GM12801 (cell line): ENCODE results near the gene MGAT4B.

Experiments
- TF ChIP-seq, protein P1 (sequence below): IDR thresholded peaks from one replicate; pipeline ENCODE4 v1.5.1; 2011; ENCODE audit warnings: control low read depth; ENCODE audit not compliant: insufficient read length; ENCODE audit errors: extremely low read depth

Gene MGAT4B

DNA sequence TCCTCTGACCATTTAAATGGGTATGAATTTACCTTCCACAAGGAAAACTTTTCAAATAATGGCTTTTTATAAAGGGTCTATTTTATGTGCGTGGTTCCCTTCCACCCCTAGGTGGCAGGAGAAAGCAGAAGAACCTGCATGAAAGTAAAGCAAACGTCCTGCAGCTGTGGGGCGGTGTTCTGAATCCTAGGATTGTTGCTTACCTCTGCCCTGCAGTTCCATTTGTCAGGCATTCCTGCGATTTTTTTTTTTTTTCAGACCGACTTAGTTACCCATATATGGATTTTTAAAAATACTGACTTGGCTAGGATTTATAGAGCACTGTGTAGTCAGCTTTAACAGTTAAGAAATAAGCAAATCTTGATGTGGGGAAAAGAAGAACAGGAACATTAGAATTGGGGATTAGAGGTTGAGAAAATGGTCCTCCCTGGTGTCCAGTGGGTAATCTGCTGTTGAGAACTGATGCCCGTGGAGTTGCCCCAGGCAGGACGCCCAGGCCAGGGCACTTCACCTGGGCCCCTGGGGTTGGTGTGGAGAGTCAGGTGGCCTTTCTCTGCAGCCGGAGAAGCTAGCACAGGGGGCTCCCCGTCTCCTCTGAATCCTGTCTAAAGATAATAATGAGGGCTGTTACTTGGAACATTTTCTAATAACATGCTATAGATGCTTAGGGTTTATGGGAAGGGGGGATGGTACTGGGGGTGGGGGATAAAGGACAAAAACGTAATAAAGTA is 43.3 kb downstream of the MGAT4B start:
- TF ChIP-seq, protein P1, sequence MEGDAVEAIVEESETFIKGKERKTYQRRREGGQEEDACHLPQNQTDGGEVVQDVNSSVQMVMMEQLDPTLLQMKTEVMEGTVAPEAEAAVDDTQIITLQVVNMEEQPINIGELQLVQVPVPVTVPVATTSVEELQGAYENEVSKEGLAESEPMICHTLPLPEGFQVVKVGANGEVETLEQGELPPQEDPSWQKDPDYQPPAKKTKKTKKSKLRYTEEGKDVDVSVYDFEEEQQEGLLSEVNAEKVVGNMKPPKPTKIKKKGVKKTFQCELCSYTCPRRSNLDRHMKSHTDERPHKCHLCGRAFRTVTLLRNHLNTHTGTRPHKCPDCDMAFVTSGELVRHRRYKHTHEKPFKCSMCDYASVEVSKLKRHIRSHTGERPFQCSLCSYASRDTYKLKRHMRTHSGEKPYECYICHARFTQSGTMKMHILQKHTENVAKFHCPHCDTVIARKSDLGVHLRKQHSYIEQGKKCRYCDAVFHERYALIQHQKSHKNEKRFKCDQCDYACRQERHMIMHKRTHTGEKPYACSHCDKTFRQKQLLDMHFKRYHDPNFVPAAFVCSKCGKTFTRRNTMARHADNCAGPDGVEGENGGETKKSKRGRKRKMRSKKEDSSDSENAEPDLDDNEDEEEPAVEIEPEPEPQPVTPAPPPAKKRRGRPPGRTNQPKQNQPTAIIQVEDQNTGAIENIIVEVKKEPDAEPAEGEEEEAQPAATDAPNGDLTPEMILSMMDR = peak; percentile 25

DNA sequence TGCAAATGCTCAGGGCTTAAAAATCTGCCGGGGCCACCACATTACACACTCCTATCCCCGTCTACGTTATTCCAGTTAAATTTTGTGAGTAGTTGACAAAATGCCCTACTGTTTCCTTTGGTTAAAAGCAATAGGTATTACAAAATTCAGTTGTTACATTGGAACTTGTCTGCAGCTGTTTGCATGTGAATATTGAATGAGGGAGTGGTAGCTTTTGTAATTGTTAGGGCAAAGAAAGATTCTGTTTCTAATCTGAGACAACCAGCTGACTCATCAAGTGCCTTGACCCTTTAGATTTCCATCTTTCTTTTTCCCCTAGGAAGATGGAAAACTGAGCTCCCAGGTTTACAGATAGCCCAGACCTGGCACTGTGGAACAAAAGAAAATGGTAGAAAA is 43.9 kb downstream of the MGAT4B start:
- TF ChIP-seq, protein P1 = no peak

DNA sequence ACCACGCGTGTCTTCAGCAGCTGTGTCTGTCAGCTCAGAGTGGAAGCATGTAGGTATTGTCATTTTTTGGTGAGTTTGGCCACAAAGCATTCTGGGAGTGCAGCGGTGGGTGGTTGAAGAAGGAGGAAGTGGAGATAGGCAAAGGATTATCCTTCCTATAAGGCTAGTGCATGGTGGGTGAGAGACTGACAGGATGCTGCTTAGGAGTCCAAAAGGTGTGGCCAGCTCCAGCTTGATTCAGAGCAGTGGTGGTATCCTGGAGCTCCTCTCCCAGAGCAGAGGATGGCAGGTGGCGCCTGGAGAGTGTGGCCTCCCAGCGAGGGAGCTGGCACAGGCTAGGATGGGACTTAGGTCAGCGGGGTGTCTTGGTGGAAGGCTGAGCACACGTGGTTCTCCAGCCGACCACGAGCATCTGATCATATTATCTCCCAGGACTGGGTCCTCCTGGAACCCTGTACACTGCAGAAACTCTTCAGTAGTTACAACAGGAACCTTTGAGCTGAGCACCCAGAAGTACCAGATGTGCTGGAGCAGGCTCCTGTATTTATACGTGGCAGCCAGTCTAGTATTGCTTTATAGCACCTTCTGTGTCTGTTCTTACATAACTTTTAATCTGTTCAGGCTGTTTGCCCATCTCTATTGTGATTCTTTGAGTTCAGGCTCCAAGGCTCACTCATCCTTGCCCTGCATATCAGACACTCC is 44.4 kb downstream of the MGAT4B start:
- TF ChIP-seq, protein P1 = no peak

DNA sequence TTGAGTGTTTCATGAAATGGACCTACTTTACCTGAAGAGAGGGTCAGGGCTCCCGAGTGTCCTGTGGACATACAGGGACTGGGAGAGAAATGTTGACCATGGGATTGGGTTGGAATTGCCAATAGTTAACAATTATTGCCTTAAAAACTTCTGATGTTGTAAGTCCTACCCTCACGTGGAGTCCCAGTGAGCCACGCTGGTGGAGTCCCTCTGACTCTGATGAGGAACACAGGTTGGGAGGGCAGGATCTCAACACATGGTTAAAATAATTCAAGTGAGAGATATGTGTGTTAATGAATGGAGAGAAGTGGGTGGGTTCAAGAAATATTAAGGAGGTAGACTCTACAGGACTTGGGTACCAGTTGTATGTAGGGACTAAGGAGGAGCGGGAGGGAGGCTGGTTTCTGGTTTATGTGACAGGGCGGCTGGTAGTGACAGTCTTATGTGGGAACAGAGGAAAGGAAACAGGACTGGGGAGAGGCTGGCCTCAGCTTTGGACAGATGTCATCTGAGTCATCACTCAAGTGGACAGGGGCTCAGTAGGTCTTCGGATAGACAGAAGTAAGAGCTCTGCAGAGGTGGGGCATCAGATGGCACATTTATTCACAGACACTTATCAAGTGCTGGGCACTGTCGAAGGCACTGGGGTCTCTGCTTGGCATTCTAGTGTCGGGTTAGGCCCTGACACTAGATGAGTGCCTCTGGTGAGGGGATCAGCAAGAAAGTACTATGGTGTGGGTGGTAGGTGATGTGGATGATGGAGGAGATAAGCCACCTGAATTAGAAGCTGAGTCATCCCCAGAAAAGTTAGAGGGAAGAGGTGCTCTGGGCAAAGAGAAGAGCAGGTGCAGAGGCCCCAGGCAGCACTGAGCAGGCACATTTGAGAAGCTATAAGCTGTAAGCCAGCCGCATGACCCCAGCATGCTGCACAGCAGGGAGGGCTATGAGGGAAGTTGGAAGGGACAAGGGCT is 46.8 kb downstream of the MGAT4B start:
- TF ChIP-seq, protein P1 = no peak

DNA sequence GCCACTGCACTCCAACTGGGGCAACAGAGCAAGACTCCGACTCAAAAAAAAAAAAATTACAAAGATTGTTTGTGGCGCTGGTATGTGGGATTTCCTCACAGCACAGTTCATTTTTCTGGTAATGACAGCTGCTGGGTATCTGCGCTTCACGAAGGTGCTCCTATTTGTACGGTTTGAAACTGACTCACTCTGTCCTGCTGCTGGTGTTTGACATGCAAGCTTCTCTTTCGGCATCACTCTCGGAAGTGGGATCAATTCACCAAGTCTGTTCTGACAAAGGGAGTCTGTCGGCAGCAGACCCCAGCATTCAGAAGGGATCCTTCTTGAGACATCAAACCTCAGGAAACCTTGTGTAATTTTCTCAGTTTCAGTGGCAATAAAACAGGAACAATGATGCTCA is 47.7 kb downstream of the MGAT4B start:
- TF ChIP-seq, protein P1 = no peak

DNA sequence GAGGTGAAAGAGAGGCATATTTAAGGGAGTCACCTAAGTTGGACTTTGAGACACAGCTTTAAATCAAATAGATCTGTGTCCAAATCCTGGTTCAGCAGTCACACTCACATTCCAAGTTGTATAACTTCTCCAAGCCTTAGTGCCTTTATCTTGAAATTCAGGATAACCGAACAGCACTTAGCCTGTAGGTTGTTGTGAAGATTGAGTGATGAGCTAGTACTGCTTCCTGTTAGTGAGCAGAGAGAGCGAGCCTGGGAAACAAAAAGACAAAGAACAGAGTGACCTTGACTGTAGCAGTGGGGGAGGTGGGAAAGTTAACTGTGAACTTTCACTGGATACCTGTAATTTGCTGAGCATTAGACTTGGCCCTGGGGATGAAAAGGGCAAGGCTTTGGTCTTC is 51.6 kb downstream of the MGAT4B start:
- TF ChIP-seq, protein P1 = no peak

DNA sequence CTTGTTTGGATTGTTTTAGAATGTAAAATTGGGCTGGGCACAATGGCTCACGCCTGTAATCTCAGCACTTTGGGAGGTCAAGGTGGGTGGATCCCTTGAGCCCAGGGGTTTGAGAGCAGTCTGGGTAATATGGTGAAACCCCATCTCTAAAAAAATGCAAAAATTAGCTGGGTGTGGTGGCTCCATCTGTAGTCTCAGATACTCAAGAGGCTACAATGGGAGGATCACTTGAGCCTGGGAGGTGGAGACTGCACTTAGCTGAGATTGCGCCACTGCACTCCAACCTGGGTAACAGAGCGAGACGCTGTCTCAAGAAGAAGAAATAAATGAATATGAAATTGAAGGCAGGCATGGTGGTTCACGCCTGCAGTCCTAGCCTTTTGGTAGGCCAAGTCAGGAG is 52.7 kb downstream of the MGAT4B start:
- TF ChIP-seq, protein P1 = no peak
